K562 (cell line): ENCODE data around the gene PIH1D1.

ENCODE experiments used
- HLTF ChIP-seq: fragments of 450-650 bp; IDR thresholded peaks from 2 replicates; pipeline ENCODE4 v1.6.1; 2016
- TF ChIP-seq, protein P1 (sequence below), 3 experiments: IDR thresholded peaks in 2 of 3; conservative IDR thresholded peaks in 1 of 3; 2 replicates each; pipeline ENCODE4 v1.5.1; 2011 to 2012; ENCODE audit warnings: low read length in 3 of 3, mild to moderate bottlenecking in 3 of 3, control low read depth in 2 of 3, improper control_type of control experiment in 1 of 3, inconsistent platforms in 1 of 3, low read depth in 1 of 3, mixed read lengths in 1 of 3, moderate library complexity in 1 of 3; ENCODE audit not compliant: insufficient read depth in 2 of 3

DNA sequence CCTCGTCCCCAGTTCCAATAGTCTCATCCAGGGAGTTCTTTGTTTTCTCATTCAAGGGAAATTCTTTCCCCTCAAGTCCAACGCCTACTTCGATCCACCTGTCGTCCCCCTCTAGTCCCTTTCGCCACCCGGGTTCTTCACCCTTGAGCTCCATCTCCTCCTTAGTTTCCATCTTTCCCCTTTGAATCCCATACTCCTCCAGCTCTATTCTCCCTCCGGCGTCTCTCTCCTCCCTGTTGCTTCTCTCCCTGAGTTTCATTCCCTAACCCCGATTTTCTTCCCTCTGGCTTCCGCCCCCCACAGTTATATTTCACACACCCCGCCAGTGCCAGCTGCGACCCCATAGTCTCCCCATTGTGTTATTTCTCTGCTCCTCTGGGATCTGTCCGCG is 9.7 kb downstream of the PIH1D1 start:
- TF ChIP-seq, protein P1, sequence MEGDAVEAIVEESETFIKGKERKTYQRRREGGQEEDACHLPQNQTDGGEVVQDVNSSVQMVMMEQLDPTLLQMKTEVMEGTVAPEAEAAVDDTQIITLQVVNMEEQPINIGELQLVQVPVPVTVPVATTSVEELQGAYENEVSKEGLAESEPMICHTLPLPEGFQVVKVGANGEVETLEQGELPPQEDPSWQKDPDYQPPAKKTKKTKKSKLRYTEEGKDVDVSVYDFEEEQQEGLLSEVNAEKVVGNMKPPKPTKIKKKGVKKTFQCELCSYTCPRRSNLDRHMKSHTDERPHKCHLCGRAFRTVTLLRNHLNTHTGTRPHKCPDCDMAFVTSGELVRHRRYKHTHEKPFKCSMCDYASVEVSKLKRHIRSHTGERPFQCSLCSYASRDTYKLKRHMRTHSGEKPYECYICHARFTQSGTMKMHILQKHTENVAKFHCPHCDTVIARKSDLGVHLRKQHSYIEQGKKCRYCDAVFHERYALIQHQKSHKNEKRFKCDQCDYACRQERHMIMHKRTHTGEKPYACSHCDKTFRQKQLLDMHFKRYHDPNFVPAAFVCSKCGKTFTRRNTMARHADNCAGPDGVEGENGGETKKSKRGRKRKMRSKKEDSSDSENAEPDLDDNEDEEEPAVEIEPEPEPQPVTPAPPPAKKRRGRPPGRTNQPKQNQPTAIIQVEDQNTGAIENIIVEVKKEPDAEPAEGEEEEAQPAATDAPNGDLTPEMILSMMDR (IDR thresholded peaks at IDR 0.05 in 2 of 3, conservative IDR thresholded peaks at IDR 0.05 in 1 of 3; ENCODE audit: insufficient read depth in 2 of 3, low read depth in 1 of 3, low read length in 3 of 3): no peak
- no peak for TF ChIP-seq HLTF
